ENCODE measurements around the gene MYL6B. TPM values are rescaled to one million over a fixed set of nuclear protein-coding genes. Genes with fewer than 3 reads are reported as not detected.

The MYL6B gene
- total RNA-seq, 4 donors from 2014 or later = 43.5 to 80.4 (median 59.1) TPM

DNA sequence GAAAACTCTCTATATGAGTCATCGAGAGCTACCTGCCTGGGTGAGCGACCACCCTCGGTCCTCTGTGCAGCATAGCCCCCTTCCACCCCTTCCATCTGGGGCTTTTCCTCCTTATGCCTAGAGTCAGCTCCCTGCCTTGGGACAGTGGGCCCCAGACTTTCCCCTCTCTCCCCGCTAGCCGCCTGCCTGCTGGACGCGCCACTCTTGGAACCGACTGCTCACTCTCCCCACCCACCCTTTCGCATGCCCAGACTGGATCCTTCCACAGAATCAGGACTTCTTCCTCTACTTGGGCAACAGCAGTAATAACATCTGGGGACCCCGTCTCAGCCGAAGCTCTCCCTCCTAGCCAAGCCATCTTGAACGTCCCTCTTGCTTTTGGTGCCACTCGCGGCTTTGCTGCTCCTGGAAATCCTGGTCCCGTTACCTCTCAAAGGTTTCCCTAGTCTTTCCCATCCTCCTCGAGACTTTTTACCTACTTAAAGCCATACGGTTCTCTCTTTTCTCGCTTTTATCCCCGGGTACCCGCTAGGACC, 23.6 kb upstream of the MYL6B start:
- Histone ChIP-seq H3K4me1 (peaks cover 5 to 32% (median 24%) of the 10 kb centered on the region in 4 donors), H3K4me3 (peak overlapping the region; percentile 56 to 87 (median 76)), H3K9me3 (no peaks in the 10 kb centered on the region), H3K36me3 (peaks cover 6 to 39% (median 30%) of the 10 kb centered on the region in 3 donors), H3K27ac (peak overlapping the region; percentile 86 to 92 (median 88)), H3K27me3 (no peaks in the 10 kb centered on the region)
- TF ChIP-seq, protein P1, sequence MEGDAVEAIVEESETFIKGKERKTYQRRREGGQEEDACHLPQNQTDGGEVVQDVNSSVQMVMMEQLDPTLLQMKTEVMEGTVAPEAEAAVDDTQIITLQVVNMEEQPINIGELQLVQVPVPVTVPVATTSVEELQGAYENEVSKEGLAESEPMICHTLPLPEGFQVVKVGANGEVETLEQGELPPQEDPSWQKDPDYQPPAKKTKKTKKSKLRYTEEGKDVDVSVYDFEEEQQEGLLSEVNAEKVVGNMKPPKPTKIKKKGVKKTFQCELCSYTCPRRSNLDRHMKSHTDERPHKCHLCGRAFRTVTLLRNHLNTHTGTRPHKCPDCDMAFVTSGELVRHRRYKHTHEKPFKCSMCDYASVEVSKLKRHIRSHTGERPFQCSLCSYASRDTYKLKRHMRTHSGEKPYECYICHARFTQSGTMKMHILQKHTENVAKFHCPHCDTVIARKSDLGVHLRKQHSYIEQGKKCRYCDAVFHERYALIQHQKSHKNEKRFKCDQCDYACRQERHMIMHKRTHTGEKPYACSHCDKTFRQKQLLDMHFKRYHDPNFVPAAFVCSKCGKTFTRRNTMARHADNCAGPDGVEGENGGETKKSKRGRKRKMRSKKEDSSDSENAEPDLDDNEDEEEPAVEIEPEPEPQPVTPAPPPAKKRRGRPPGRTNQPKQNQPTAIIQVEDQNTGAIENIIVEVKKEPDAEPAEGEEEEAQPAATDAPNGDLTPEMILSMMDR (IDR thresholded peaks at IDR 0.05) = no peak
- WGBS, 2 donors = 0 to 2% methylated on average over 19 of the region's 20 CpGs
- DNase-seq (ENCODE audit: low spot score in 2 of 2) = peak in 1 of 2 donors; percentile 30

DNA sequence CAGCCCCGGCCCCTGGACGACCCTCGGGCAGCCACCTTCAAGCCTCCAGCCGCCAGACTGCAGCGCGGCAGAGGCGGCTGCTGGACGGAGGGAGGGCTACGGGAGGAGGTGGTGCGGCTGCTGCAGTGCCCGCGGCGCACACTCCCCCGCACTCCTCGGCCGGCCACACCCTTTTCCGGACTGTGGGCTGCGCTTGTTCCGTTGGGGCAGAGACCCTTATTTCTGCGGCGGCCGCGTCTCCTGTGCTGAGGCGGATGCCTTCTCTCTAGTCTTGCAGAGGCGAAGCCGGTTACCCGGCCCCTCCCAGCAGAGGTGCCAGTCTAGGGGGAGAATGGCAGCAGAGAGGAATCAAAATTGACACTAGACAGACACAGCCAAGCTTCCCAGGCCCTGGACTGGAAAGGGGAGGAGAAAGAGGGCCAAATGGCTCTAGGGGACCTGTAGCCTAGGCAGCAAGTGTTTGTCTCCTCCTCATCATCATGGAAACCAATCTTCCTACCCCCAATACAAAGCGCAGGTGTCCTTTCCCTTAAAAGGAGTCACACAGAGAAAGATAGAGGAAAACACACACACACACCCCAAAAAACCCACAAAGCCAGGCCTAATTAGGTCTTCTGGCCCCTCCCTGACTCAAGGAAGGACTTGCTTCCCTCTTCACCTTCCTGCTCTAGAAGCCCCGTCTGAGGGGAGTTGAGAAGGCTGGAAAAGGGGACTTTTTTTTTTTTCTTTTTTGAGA, 23.0 kb upstream of the MYL6B start:
- peak in 1 of 2 donors; percentile 29 for DNase-seq (ENCODE audit: low spot score in 2 of 2)
- peak overlapping the region; percentile 56 to 87 (median 76) for H3K4me3 ChIP-seq
- H3K4me1 ChIP-seq = peaks cover 5 to 32% (median 24%) of the 10 kb centered on the region in 4 donors
- H3K27ac ChIP-seq = peak overlapping the region; percentile 86 to 92 (median 88)
- no peaks in the 10 kb centered on the region for H3K9me3 ChIP-seq
- 2 to 3% methylated on average over 29 of the region's 29 CpGs for WGBS, 2 donors
- no peaks in the 10 kb centered on the region for H3K27me3 ChIP-seq
- H3K36me3 ChIP-seq = peaks cover 6 to 41% (median 36%) of the 10 kb centered on the region in 3 donors
- TF ChIP-seq, protein P1 (IDR thresholded peaks at IDR 0.05) = no peak
- TF ChIP-seq EP300 (IDR thresholded peaks at IDR 0.05) = peak in 1 of 2 donors; percentile 65
- TF ChIP-seq POLR2A (IDR thresholded peaks at IDR 0.05) = peak in 1 of 2 donors; percentile 34

DNA sequence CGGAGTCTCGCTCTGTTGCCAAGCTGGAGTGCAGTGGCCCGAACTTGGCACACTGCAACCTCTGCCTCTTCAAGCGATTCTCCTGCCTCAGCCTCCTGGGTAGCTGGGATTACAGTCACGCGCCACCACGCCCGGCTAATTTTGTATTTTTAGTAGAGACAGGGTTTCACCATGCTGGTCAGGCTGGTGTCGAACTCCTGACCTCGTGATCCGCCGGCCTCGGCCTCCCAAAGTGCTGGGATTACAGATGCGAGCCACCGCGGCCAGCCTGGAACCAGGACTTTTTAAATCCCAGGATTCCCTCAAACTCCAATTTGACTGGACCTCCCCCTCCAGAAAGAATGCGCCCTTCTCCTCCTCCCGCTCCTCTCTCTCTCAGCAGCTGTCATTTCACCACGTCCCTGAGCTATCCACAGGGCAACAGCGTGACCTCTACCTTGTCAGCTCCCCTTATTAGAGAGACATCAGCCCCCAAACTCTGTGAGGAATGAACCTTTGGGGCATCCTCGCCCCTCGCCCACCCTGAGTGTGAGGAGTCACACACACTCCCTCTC, 22.4 kb upstream of the MYL6B start:
- no peak for DNase-seq (ENCODE audit: low spot score in 2 of 2)
- WGBS, 2 donors = 59 to 65% methylated on average over 22 of the region's 22 CpGs
- peaks cover 5 to 32% (median 24%) of the 10 kb centered on the region in 4 donors for H3K4me1 ChIP-seq
- no peaks in the 10 kb centered on the region for H3K27me3 ChIP-seq
- H3K9me3 ChIP-seq = no peaks in the 10 kb centered on the region
- TF ChIP-seq POLR2A (IDR thresholded peaks at IDR 0.05) (no peak), EP300 (IDR thresholded peaks at IDR 0.05) (no peak)
- TF ChIP-seq, protein P1 (IDR thresholded peaks at IDR 0.05) = no peak
- H3K27ac ChIP-seq = peak overlapping the region; percentile 86 to 92 (median 88)
- peak overlapping the region; percentile 56 to 87 (median 76) for H3K4me3 ChIP-seq
- peaks cover 6 to 48% (median 36%) of the 10 kb centered on the region in 3 donors for H3K36me3 ChIP-seq

DNA sequence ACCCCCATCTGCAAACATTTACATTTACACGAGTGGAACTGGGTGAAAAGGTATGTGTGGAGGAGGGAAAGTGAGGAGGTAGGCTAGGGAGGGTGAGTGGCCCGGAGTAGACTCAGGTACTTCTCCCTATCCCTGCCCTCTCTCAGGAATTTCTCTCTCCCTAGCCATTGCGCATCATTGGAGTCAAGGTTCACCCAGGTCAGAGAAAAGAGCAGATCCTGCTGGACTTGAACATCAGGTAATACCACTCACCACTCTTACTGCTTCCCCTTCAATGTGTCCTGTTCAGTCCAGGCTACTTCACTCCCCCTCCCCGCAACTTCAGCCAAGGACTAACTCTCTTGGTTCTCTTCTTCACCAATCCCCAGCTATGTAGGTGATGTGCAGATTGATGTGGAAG, 21.5 kb upstream of the MYL6B start:
- peaks cover 6 to 56% (median 36%) of the 10 kb centered on the region in 3 donors for H3K36me3 ChIP-seq
- 85 to 88% methylated on average over 4 of the region's 4 CpGs for WGBS, 2 donors
- TF ChIP-seq EP300 (IDR thresholded peaks at IDR 0.05) = no peak
- TF ChIP-seq POLR2A (IDR thresholded peaks at IDR 0.05) = no peak
- TF ChIP-seq, protein P1 (IDR thresholded peaks at IDR 0.05) = no peak
- H3K27me3 ChIP-seq = no peaks in the 10 kb centered on the region
- peak overlapping the region in 1 of 4 donors; percentile 92 for H3K27ac ChIP-seq
- no peak for DNase-seq (ENCODE audit: low spot score in 2 of 2)
- no peaks in the 10 kb centered on the region for H3K9me3 ChIP-seq
- H3K4me3 ChIP-seq = no peak overlapping the region
- peaks cover 5 to 32% (median 22%) of the 10 kb centered on the region in 4 donors for H3K4me1 ChIP-seq

DNA sequence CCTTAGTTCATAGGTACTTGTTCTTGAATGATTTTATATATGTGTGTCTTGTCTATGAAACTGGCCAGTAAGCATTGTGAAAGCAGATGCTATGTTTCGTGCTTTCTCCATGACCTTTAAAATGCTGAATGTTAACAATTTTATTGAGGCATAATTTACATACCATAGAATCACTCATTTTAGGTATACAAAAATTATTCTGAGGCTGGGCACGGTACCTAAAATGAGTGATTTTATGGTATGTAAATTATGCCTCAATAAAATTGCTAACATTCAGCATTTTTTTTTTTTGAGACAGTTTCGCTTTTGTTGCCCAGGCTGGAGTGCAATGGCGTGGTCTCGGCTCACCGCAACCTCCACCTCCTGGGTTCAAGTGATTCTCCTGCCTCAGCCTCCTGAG, 17.5 kb upstream of the MYL6B start:
- no peak for TF ChIP-seq POLR2A (IDR thresholded peaks at IDR 0.05)
- Histone ChIP-seq H3K4me1 (peaks cover 0 to 9% (median 4%) of the 10 kb centered on the region in 4 donors), H3K4me3 (no peak overlapping the region), H3K27me3 (no peaks in the 10 kb centered on the region), H3K36me3 (peaks cover 6 to 95% (median 63%) of the 10 kb centered on the region in 3 donors), H3K27ac (no peak overlapping the region), H3K9me3 (no peaks in the 10 kb centered on the region)
- DNase-seq (ENCODE audit: low spot score in 2 of 2) = no peak
- WGBS, 2 donors = 93 to 96% methylated on average over 6 of the region's 6 CpGs

All from tibial nerve (tissue), 4 donors.